Measurements from ENCODE around the gene NLRP12.

The NLRP12 gene

DNA sequence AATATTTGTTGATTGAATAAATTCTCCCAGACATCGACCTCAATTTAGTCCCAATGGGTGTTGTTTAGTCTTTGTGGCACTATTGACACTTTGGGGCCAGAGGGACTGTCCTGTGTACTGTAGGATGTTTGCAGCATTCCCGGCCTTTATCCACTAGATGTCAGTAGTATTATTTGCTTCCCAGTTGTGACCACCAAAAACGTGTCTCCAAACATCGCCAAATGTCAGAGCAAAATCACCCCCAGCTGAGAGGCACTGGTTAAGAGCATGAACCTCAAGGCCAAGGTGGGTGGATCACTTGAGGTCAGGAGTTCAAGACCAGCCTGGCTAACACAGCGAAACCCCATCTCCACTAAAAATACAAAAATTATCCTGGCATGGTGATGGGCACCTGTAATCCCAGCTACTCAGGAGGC, 15.4 kb downstream of the NLRP12 start:
- Histone ChIP-seq H3K36me3 (ENCODE audit: control insufficient read depth, low read length) (no peaks in the 10 kb centered on the region), H3K9me3 (ENCODE audit: control insufficient read depth, insufficient read depth, low read length) (no peaks in the 10 kb centered on the region), H4K20me1 (ENCODE audit: control insufficient read depth, insufficient read depth, low read depth, low read length) (no peaks in the 10 kb centered on the region), H3K4me1 (ENCODE audit: control insufficient read depth, low read length) (no peaks in the 10 kb centered on the region), H3K27ac (ENCODE audit: low read depth, low read length) (no peak overlapping the region), H3K4me2 (ENCODE audit: low read length) (no peak overlapping the region), H3K79me2 (ENCODE audit: control insufficient read depth, low read length) (no peaks in the 10 kb centered on the region), H3K9me2 (replicated peaks; ENCODE audit: control insufficient read depth, low read length) (no peaks in the 10 kb centered on the region), H3K27me3 (ENCODE audit: control insufficient read depth, low read length) (no peaks in the 10 kb centered on the region), H3K4me3 (ENCODE audit: low read length) (no peak overlapping the region), H3F3A (ENCODE audit: control insufficient read depth, insufficient read depth) (no peaks in the 10 kb centered on the region)
- no peak for TF ChIP-seq EZH2phosphoT487 (IDR thresholded peaks at IDR 0.05; ENCODE audit: borderline replicate concordance, low read length)
- TF ChIP-seq, protein P1, sequence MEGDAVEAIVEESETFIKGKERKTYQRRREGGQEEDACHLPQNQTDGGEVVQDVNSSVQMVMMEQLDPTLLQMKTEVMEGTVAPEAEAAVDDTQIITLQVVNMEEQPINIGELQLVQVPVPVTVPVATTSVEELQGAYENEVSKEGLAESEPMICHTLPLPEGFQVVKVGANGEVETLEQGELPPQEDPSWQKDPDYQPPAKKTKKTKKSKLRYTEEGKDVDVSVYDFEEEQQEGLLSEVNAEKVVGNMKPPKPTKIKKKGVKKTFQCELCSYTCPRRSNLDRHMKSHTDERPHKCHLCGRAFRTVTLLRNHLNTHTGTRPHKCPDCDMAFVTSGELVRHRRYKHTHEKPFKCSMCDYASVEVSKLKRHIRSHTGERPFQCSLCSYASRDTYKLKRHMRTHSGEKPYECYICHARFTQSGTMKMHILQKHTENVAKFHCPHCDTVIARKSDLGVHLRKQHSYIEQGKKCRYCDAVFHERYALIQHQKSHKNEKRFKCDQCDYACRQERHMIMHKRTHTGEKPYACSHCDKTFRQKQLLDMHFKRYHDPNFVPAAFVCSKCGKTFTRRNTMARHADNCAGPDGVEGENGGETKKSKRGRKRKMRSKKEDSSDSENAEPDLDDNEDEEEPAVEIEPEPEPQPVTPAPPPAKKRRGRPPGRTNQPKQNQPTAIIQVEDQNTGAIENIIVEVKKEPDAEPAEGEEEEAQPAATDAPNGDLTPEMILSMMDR (IDR thresholded peaks at IDR 0.05; ENCODE audit: low read depth, low read length, poor library complexity, severe bottlenecking), result peak; percentile 28

DNA sequence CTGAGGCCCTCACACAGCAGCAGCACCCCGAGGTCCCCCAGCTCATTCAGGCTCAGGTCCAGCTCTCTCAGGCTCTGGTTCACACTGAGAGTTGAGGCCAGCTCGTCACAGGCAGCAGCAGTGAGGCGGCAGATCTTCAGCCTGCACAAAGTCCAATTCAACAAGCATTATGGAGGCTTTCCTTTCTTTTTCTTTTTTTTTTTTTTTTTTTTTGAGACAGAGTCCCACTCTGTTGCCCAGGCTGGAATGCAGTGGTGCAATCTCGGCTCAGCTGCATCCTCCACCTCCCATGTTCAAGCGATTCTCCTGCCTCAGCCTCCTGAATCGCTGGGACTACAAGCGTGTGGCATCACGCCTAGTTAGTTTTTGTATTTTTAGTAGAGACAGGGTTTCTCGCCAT, 22.9 kb downstream of the NLRP12 start:
- H3K9me2 ChIP-seq (replicated peaks; ENCODE audit: control insufficient read depth, low read length), result no peaks in the 10 kb centered on the region
- H3K79me2 ChIP-seq (ENCODE audit: control insufficient read depth, low read length), result no peaks in the 10 kb centered on the region
- H3K27ac ChIP-seq (ENCODE audit: low read depth, low read length), result no peak overlapping the region
- no peaks in the 10 kb centered on the region for H3K4me1 ChIP-seq (ENCODE audit: control insufficient read depth, low read length)
- H3K4me3 ChIP-seq (ENCODE audit: low read length), result no peak overlapping the region
- TF ChIP-seq, protein P1 (IDR thresholded peaks at IDR 0.05; ENCODE audit: low read depth, low read length, poor library complexity, severe bottlenecking), result no peak
- no peaks in the 10 kb centered on the region for H4K20me1 ChIP-seq (ENCODE audit: control insufficient read depth, insufficient read depth, low read depth, low read length)
- H3K36me3 ChIP-seq (ENCODE audit: control insufficient read depth, low read length), result no peaks in the 10 kb centered on the region
- H3F3A ChIP-seq (ENCODE audit: control insufficient read depth, insufficient read depth), result no peaks in the 10 kb centered on the region
- no peaks in the 10 kb centered on the region for H3K27me3 ChIP-seq (ENCODE audit: control insufficient read depth, low read length)
- H3K4me2 ChIP-seq (ENCODE audit: low read length), result no peak overlapping the region
- H3K9me3 ChIP-seq (ENCODE audit: control insufficient read depth, insufficient read depth, low read length), result no peaks in the 10 kb centered on the region

DNA sequence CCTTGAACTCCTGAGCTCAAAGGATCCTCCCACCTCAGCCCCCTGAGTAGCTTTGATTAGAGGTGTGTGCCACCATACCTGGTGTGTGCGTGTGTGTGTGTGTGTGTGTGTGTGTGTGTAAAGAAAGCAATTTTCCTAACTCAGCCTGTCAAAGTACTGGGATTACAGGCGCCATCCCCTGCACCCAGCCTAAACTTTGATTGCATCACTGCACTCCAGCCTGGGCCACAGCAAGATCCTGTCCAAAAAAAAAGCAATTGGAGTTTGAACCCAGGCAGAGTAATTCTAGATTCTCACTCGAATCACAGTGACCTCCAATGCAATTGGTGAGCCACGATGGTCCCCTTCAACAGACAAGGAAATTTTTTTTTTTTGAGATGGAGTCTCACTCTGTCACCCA, 29.1 kb downstream of the NLRP12 start:
- no peak for TF ChIP-seq EZH2phosphoT487 (IDR thresholded peaks at IDR 0.05; ENCODE audit: borderline replicate concordance, low read length)
- TF ChIP-seq, protein P1 (IDR thresholded peaks at IDR 0.05; ENCODE audit: low read depth, low read length, poor library complexity, severe bottlenecking), result no peak
- no peak overlapping the region for H3K4me2 ChIP-seq (ENCODE audit: low read length)
- no peaks in the 10 kb centered on the region for H3F3A ChIP-seq (ENCODE audit: control insufficient read depth, insufficient read depth)
- no peaks in the 10 kb centered on the region for H3K9me2 ChIP-seq (replicated peaks; ENCODE audit: control insufficient read depth, low read length)
- no peaks in the 10 kb centered on the region for H3K4me1 ChIP-seq (ENCODE audit: control insufficient read depth, low read length)
- H3K79me2 ChIP-seq (ENCODE audit: control insufficient read depth, low read length), result no peaks in the 10 kb centered on the region
- H3K27me3 ChIP-seq (ENCODE audit: control insufficient read depth, low read length), result no peaks in the 10 kb centered on the region
- no peaks in the 10 kb centered on the region for H4K20me1 ChIP-seq (ENCODE audit: control insufficient read depth, insufficient read depth, low read depth, low read length)
- no peaks in the 10 kb centered on the region for H3K9me3 ChIP-seq (ENCODE audit: control insufficient read depth, insufficient read depth, low read length)
- no peaks in the 10 kb centered on the region for H3K36me3 ChIP-seq (ENCODE audit: control insufficient read depth, low read length)
- H3K4me3 ChIP-seq (ENCODE audit: low read length), result no peak overlapping the region
- no peak overlapping the region for H3K27ac ChIP-seq (ENCODE audit: low read depth, low read length)

Measured in DOHH2 (cell line).